GM18861 (cell line): ENCODE results near the gene DENND4B.
A peak's percentile ranks its signal among the peaks of the same experiment; 100 is the strongest.
"Not testable (repeated sequence)": the region's sequence is repeated elsewhere in the genome, so short reads cannot be mapped to it uniquely, and the experiment has no call there.

ENCODE experiments used
- ATAC-seq: cut with Tn5 transposase; IDR thresholded peaks from one replicate; pipeline ENCODE4 v1.9.1; 2021; ENCODE audit not compliant: unreplicated experiment

DENND4B gene

GRCh38 chr1:153946622-153947241 is at the start of gene DENND4B:
Gene DENND4B, minus strand, starts transcription at chr1:153946718. Its CDS starts 2,344 bp downstream, at chr1:153944374.
- peak; percentile 46 for ATAC-seq

GRCh38 chr1:153995640-153996039 is 49.1 kb upstream of the DENND4B start:
- no peak for ATAC-seq

- no peak for ATAC-seq
Observed at GRCh38 chr1:153995202-153995601, 48.7 kb upstream of the DENND4B start.

- no peak for ATAC-seq
Observed at GRCh38 chr1:153991806-153992205, 45.3 kb upstream of the DENND4B start.

- ATAC-seq = no peak
Observed at GRCh38 chr1:153991151-153991630, 44.7 kb upstream of the DENND4B start.

GRCh38 chr1:153990468-153991150 is 44.1 kb upstream of the DENND4B start, which contains the start of gene RPS27:
Gene RPS27, plus strand, starts transcription at chr1:153990762. Its CDS starts 35 bp downstream, at chr1:153990797.
- ATAC-seq = peak; percentile 69

GRCh38 chr1:153987621-153988020 is 41.1 kb upstream of the DENND4B start:
- no peak for ATAC-seq

GRCh38 chr1:153985941-153986761 is 39.6 kb upstream of the DENND4B start, which contains the start of gene RAB13:
Gene RAB13, minus strand, starts transcription at chr1:153986339. Its CDS starts 103 bp downstream, at chr1:153986236.
- ATAC-seq = no peak

GRCh38 chr1:153985341-153985912 is 38.9 kb upstream of the DENND4B start:
- ATAC-seq = no peak

- ATAC-seq = no peak
Observed at GRCh38 chr1:153984123-153984894, 37.8 kb upstream of the DENND4B start.

- ATAC-seq = not testable (repeated sequence)
Observed at GRCh38 chr1:153981735-153982134, 35.2 kb upstream of the DENND4B start.

GRCh38 chr1:153979091-153979490 is 32.6 kb upstream of the DENND4B start:
- not testable (repeated sequence) for ATAC-seq

- peak; percentile 14 for ATAC-seq
Observed at GRCh38 chr1:153978274-153978909, 31.9 kb upstream of the DENND4B start.

GRCh38 chr1:153977250-153978240 is 31.0 kb upstream of the DENND4B start, which contains the start of gene JTB:
Gene JTB, minus strand, starts transcription at chr1:153977674. Its CDS starts 422 bp downstream, at chr1:153977252.
- peak; percentile 65 for ATAC-seq

- no peak for ATAC-seq
Observed at GRCh38 chr1:153976819-153977249, 30.3 kb upstream of the DENND4B start.

- ATAC-seq = no peak
Observed at GRCh38 chr1:153973525-153973924, 27.0 kb upstream of the DENND4B start.

GRCh38 chr1:153973071-153973470 is 26.6 kb upstream of the DENND4B start:
- ATAC-seq = no peak

- ATAC-seq = no peak
Observed at GRCh38 chr1:153970346-153970745, 23.8 kb upstream of the DENND4B start.
